ENCODE data around the gene PSME3IP1. TPM values are rescaled to one million over a fixed set of nuclear protein-coding genes. Genes with fewer than 3 reads are reported as not detected.
A peak's percentile ranks its signal among the peaks of the same experiment; 100 is the strongest.

PSME3IP1 gene
- total and polyA plus RNA-seq, 12 donors: 49.6 to 66.8 (median 61.4) TPM

GRCh38 chr16:57145046-57146021 lies 40.5 kb downstream of the PSME3IP1 start:
- H3K27me3 ChIP-seq: no peaks in the 10 kb centered on the region
- DNase-seq (no peak), ATAC-seq (peak; percentile 25 to 66 (median 54))
- no peaks in the 10 kb centered on the region for H3K9me3 ChIP-seq
- WGBS, 2 donors: 62 to 72% methylated on average over 14 of the region's 14 CpGs
- H3K27ac ChIP-seq: peak overlapping the region in 9 of 10 donors; percentile 58 to 85 (median 79)
- no peak for TF ChIP-seq CTCF (IDR thresholded peaks at IDR 0.05)
- H3K4me3 ChIP-seq: no peak overlapping the region
- intact Hi-C loops (cut with DNase I): loop anchor here in 3 of 10 donors (1.0 to 10.0 kb wide), 4 partner anchors 38 to 53 kb away; partner anchors contain the start of gene CPNE2 (in 3 of the 3)
- peaks cover 14 to 100% (median 85%) of the 10 kb centered on the region in 9 donors for H3K4me1 ChIP-seq
- peaks cover 0 to 13% (median 0%) of the 10 kb centered on the region in 9 donors for H3K36me3 ChIP-seq

- intact Hi-C loops (cut with DNase I): loop anchor here in 1 of 10 donors (10.0 kb wide), 1 partner anchor 49 kb away; the partner anchor contains the start of gene CPNE2
- Histone ChIP-seq H3K4me3 (no peak overlapping the region), H3K9me3 (no peaks in the 10 kb centered on the region), H3K27ac (peak overlapping the region in 9 of 10 donors; percentile 39 to 85 (median 71)), H3K27me3 (no peaks in the 10 kb centered on the region), H3K4me1 (peaks cover 12 to 99% (median 84%) of the 10 kb centered on the region in 9 donors), H3K36me3 (peaks cover 0 to 6% (median 0%) of the 10 kb centered on the region in 9 donors)
- DNase-seq (no peak), ATAC-seq (no peak)
- WGBS, 2 donors: 95 to 100% methylated on average over 2 of the region's 2 CpGs
- TF ChIP-seq CTCF (IDR thresholded peaks at IDR 0.05): no peak
Observed at GRCh38 chr16:57144027-57144426, 41.8 kb downstream of the PSME3IP1 start.

GRCh38 chr16:57143149-57143921 lies 42.5 kb downstream of the PSME3IP1 start:
- no peak for ATAC-seq
- 86 to 87% methylated on average over 14 of the region's 14 CpGs for WGBS, 2 donors
- H3K9me3 ChIP-seq: no peaks in the 10 kb centered on the region
- H3K4me1 ChIP-seq: peaks cover 12 to 92% (median 77%) of the 10 kb centered on the region in 9 donors
- no peaks in the 10 kb centered on the region for H3K27me3 ChIP-seq
- no peak for TF ChIP-seq CTCF (IDR thresholded peaks at IDR 0.05)
- intact Hi-C loops (cut with DNase I): loop anchor here in 1 of 10 donors (10.0 kb wide), 1 partner anchor 49 kb away; the partner anchor contains the start of gene CPNE2
- H3K4me3 ChIP-seq: no peak overlapping the region
- peak overlapping the region in 7 of 10 donors; percentile 39 to 85 (median 71) for H3K27ac ChIP-seq
- peaks cover 0 to 4% (median 0%) of the 10 kb centered on the region in 9 donors for H3K36me3 ChIP-seq
- no peak for DNase-seq
